GM19240 (cell line): ENCODE data around the gene AHCYL2.
A peak's percentile ranks its signal among the peaks of the same experiment; 100 is the strongest.
"Not testable (repeated sequence)": the region's sequence is repeated elsewhere in the genome, so short reads cannot be mapped to it uniquely, and the experiment has no call there.

Experiments used
- DNase-seq: peaks from one replicate; pipeline ENCODE4 v3.0.0; 2011; ENCODE audit warnings: low spot score; ENCODE audit not compliant: insufficient read length

The AHCYL2 gene

DNA sequence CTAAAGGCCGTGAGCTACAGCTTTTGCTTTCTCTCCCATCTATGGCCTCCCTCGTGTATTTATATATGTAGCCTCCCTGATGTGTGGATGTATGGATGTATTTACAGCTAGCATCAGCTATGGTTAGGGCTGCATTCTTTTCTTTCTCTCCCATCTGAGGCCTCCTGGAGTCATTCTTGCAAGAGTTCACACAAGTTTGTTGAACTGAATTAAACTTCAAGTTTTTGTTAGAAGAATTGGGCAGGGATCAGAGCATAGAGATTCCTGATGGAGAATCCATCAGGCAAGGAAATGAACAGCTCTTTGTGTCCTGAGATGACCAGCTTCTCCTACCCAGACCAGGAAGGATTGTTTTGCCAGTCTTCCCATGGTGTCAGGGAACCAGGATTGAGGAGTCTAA, 60.3 kb downstream of the AHCYL2 start:
- DNase-seq: no peak

DNA sequence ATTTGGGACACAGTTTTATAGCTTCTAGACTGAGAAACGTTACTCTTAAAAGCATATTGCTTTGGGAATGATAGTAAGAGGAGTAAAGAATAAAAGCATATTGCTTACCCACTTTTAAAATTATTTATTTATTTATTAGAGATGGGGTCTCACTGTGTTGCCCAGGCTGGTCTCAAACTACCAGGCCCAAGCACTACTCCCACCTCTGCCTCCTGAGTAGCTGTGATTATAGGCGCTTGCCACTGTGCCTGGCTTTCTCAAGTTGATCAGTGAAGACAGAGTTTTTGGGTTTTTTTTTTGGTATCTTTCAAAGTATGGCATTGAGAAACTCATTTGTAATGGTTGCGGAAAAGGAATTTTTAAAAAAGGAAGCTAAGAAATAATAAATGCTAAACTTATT, 68.0 kb downstream of the AHCYL2 start:
- DNase-seq: no peak

DNA sequence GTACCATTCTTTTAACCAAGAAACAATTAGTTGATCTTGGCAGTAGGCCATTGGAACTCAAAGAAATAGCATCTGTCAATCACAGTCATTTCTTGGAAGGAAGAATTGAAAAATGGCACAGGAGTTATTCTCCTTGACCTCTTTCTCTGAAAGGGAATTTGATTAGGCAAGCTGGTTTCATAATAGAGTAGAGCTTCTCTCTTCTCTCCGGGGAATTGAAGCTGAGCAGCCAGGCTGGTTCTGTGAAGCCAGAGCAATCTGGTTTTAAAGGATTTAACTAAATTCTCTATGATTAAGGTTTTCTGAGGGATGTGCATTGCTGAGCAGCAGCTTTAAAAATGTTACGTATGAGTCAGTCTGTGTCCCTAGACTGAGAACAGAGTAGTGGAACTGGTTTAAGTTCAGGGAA, 70.2 kb downstream of the AHCYL2 start:
- DNase-seq: no peak

DNA sequence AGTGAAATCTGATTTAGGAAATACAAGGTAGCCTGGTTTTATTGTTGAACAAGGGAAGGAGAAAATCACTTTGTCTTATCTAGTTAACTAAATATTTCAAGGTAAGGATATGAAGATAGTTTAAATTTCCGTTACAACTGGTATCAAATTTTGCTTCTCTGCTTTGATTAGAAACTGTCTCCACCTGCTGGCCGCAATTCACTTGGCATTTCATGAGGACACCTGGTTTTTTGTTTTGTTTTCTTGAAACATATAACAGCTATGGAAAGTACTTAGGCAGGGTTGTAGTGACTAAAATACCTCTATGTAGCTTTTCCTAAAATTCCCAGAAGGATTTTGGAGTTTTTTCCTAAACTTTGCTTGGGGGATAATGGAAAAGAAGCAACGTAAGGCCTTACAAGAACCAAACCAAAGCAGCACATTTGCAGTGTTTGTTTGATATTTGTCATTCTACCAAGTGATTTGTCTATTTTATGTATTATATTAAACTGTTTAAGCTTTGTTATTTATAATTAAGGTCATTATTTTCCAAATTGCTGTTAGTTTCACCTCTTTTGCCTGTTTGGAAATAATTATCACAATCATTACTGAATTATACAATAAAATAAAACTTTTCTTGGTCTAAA, 73.6 kb downstream of the AHCYL2 start:
- peak; percentile 14 for DNase-seq

DNA sequence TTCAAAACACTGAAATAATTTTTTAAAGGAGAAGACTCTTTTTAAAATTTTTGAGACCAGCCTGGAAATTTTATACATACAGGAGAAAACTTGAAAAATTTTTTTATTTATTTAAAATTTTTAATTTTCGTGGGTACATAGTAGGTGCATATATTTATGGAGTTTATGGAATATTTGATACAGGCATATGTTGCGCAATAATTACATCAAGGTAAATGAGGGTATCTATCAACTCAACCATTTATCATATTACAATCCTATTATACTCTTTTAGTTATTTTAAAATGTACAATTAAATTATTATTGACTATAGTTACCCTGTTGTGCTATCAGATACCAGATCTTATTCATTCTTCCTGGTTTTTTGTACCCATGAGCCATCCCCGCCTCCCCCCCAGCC, 75.1 kb downstream of the AHCYL2 start:
- DNase-seq: no peak

DNA sequence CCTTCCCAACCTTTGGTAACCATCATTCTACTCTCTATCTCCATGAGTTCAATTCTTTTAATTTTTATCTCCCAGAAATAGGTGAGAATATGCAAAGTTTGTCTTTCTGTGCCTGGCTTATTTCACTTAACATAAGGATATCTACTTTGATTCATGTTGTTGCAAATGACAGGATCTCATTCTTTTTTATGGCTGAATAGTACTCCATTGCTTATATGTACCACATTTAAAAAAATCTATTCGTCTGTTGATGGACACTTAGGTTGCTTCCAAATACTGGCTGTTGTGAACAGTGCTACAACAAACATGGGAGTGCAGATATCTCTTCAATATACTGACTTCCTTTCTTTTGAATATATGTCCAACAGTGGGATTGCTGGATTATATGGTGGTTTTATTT, 75.5 kb downstream of the AHCYL2 start:
- not testable (repeated sequence) for DNase-seq

GRCh38 chr7:129307592-129307991, 82.8 kb downstream of the AHCYL2 start:
- no peak for DNase-seq

- no peak for DNase-seq
Observed at GRCh38 chr7:129308047-129308446, 83.2 kb downstream of the AHCYL2 start.

DNA sequence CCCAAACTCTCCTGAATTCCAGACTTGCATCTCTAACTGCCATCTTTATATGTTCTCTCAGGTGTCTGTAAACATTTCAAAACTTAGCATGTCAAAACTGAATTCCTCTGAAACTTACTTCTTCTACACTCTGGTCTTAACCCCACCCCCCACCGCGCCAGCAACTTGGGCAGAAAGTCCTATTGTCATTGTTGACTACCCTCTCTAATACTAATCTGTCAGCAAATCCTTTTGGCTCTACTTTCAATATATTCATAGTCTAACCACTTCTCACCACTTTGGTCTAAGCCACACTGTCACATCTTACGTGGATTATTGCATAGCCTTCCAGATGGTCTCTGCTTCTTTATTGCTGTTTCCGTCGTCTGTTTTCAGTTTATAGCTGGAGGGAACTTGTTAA, 86.6 kb downstream of the AHCYL2 start:
- no peak for DNase-seq

- no peak for DNase-seq
Observed at GRCh38 chr7:129313282-129313681, 88.5 kb downstream of the AHCYL2 start.

DNA sequence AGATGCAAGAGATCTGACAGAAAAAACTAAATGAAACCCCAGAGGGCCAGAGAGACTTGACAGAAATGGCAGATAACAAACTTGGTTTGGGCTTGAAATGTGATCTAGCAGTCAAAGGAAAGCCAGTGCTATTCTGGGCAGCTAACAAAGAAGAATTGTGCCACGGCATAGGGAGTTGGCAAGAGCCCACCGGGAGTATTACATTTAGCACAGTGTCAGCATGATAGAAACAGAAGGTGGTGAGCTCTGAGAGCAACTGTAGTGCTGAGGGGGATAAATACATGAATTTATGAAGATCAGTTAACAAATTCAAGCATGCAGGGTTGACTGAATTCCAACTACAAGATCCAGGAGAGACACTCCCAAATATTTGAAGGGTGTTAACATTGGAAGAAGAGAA, 91.1 kb downstream of the AHCYL2 start:
- no peak for DNase-seq

DNA sequence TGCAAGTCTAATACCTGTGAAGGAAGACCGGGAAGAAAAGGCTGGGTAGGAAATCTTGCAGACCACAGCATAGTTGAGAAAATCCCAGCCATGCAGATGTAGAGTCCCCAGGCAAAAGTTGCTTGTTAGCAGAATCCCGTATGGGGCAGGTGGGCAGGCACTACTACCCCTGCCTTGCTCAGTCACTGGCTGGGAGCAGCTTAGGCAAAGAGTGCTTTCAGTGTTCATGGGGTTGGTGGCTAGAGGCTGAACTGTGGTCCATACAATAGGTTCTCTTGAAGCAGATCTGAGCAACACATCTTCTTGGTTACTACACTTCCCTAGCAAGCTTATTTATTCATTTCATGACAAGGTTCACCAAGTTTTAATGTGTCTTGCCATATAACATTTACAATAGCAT, 92.6 kb downstream of the AHCYL2 start:
- no peak for DNase-seq

GRCh38 chr7:129327076-129327475, 102.2 kb downstream of the AHCYL2 start:
- no peak for DNase-seq

DNA sequence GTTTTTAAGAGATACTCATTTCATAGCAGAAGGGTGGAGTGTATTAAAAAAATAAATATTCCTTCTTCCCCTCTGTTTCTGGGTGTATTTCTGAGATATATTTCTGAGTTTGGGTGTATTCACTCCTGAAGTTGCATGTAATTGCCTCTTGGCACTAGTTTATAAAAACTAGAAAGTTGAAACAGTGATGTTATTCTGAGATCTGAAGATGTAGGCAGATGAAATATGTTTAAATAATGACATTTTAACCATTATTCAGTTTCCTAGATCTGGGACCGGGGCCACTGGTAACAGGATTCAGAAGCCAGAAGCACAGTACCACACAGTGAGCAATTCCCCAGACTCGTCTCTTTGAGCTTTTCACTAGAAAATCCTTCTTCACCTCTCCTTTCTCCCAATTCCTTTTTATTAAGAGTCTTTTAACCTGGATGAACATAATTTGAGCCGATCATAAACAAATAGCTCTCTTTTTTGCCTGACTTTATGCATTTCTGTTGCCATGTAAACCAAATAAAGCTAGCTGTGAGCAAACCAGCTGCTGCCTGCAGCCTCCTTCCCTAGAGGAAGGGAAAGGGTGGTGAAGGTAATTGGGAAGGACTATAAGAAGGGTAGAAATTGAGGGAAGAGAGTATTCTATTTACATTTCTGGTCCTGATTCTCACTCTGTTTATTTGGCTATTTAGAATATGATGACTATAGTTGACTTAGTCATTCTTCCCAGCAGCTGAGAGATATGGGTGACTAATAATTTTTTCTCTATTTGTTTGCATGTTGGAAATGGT, 107.6 kb downstream of the AHCYL2 start:
- DNase-seq: no peak

DNA sequence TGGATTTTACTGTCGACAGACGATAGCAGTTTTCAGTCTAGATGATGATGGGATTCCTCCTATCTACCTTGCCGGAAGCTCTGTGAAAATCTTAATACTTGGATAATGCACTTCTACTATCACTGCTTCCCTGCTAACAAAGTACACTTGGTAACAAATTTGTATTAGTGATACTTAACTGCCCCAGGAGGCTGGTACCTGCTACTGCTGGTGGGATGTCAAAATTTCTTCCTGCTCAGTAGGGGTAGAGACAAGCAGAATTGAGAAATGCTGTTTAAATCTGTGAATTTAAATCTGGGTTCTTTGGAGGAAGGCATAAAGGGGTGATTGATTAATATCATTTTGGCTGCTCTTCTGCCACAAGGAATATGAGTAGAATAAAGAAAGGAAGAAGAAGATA, 109.6 kb downstream of the AHCYL2 start:
- DNase-seq: no peak

DNA sequence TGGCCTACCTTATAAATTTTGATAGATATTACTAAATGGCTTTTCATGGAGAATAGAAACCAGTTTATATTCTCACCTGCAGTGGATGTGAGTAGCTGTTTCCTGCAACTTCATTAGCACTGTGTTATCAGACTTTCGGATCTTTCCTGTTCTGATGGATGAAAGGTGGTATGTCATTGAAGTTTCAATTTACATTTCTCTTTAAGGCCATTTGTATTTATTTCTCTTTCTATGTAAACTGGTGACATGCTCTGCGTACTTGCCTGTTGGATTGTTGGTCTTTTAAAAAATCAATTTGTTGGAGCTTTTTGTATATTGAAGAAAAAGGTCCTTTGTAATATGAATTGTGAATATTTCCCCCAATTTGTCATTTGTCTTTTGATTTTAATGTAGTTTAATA, 113.6 kb downstream of the AHCYL2 start:
- DNase-seq: no peak

DNA sequence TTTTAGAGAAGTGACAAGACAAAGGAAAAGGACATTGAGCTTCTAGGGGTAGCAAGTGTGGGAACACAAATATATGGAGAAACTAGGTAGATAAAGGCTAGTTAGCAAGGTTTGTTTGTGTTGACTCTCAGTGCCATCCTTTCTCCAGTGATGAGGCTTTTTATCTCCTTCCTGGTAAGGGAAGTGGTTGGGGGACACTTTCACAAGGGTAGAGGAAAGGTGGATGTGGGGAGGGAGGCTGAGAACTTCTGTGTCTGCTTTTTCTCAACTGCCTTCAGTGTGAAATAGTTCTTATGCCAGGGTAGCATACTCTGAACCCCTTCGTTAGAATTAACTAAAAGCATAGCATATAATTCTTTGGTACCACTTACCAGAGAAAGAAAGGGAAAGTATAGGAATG, 116.4 kb downstream of the AHCYL2 start:
- no peak for DNase-seq

DNA sequence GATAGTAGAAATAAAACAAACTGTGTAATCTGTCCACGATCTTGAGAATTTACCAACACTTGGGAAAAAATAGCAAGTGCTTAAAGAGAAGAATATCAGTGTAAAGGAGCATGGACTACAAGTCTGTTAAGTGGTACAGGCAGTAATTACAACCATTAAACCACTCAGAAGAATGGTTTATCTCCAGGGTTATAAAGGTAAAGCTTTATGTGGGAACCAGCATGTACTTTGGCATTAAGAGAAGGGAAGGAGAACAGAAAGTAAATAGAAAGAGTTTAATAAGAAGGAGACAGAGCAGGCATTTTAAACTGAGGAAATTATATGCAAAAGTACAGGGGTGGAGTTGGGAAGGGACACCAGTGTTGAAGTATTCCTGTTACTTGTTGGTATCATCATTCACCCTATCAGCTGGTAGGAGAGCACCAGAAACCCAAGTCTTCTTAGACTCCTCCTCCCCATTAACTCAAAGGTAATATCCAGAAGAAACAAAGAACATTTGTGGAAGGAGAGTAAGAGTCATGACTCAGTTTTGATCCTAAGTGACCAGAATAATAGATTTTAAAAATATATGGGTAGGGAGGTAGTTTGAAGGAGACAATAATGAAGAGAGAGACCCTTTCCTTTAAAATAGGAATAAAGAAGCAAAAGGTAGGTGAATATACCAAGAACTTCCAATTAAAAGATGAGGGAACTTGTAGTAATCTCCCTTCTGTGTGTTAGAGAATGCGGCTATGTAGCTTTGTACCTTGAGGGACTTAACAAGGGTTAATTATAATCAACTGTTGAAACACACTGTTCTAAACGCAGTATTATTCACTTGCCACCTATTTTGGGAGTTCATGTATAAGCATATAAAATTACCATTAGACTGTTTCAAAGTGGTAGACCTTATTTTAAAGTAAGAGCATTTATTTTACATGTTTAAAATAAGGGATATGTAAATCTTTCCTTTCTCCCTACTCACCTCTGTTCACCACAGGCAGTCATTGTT, 117.3 kb downstream of the AHCYL2 start:
- no peak for DNase-seq

GRCh38 chr7:129343099-129343700, 118.4 kb downstream of the AHCYL2 start:
- no peak for DNase-seq

- DNase-seq: no peak
Observed at GRCh38 chr7:129347330-129347729, 122.5 kb downstream of the AHCYL2 start.

DNA sequence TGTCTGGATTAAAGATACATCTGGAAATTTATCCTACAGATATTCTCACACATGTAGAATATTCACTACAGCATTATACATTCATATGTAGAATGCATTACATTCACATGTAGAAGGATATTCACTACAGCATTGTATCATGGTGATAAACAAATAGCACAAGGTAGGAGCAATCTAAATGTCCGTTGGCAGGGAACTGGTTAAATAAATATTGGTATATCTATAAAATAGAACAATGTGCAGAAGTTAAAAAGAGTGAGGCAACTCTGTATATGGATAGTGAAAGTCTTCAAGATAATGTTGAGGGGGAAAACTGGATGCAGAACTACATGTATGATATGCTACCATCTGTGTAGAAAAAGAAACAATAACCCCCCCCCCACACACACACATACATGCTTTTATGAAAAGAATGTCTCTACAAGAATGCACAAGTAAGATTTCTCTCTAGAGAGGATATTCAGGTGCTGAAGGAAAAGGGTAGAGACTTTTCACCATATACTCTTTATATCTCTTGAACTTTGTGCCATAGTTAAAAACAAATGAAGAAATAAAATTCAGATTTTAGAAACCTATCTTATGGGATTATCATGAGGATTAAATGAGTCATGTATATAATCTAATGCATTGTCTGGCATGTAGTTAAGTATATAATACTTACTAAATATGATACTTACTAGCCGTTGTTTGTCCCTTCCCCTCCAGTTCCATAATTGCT, 123.4 kb downstream of the AHCYL2 start:
- no peak for DNase-seq
